ENCODE data around the gene TSNAXIP1.

GRCh38 chr16:67865318-67865717 lies 58.6 kb downstream of the TSNAXIP1 start:
- peak in 4 of 6 experiments; percentile 13 to 55 (median 42) for TF ChIP-seq CTCF (IDR thresholded peaks at IDR 0.05)
- TF ChIP-seq POLR2AphosphoS5 (IDR thresholded peaks at IDR 0.05): no peak
- no peak for TF ChIP-seq EP300 (IDR thresholded peaks at IDR 0.05)
- TF ChIP-seq POLR2A (IDR thresholded peaks at IDR 0.05): no peak

All from upper lobe of left lung (tissue), 4 donors.